ENCODE results near the gene XIAP.
"Not testable (repeated sequence)": the region's sequence is repeated elsewhere in the genome, so short reads cannot be mapped to it uniquely, and the experiment has no call there.

Gene XIAP

GRCh38 chrX:123859846-123860838 is at the start of gene XIAP:
Gene XIAP (plus strand): TSS chrX:123860053. CDS start chrX:123885663, 25,610 bp downstream.
- DNase-seq: peak; percentile 67

- DNase-seq: no peak
These were observed 45.5 kb upstream of the XIAP start for GRCh38 chrX:123814343-123814742.

DNA sequence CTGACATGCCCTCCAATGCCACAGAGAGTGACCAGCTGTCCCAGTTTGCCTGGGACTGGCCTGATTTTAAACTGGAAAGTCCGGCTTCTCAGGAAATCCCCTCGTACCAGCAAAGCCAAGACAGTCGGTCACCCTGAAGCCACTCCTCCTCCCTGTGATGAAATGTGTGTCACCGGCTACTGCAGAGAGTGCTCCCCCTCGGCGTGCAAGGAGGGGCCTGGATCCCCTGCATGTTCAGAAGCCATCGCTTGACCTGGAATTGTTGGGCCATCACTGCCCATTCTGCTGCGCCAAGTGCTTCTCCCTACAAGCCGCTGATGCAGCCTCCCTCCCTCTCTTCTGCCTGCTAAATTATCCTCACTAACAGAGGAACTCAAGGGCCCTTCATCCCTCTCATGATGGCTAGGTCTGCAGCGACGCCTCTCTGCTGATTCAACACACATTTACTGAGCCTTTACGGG is 44.9 kb upstream of the XIAP start:
- not testable (repeated sequence) for DNase-seq

GRCh38 chrX:123817288-123817894 is 42.5 kb upstream of the XIAP start:
- no peak for DNase-seq

GRCh38 chrX:123818243-123818642 is 41.6 kb upstream of the XIAP start:
- no peak for DNase-seq

GRCh38 chrX:123822965-123823364 is 36.9 kb upstream of the XIAP start:
- DNase-seq: no peak

- DNase-seq: no peak
These were observed 29.5 kb upstream of the XIAP start for GRCh38 chrX:123830309-123830708.

- peak; percentile 23 for DNase-seq
These were observed 26.5 kb upstream of the XIAP start for GRCh38 chrX:123833387-123833786.

DNA sequence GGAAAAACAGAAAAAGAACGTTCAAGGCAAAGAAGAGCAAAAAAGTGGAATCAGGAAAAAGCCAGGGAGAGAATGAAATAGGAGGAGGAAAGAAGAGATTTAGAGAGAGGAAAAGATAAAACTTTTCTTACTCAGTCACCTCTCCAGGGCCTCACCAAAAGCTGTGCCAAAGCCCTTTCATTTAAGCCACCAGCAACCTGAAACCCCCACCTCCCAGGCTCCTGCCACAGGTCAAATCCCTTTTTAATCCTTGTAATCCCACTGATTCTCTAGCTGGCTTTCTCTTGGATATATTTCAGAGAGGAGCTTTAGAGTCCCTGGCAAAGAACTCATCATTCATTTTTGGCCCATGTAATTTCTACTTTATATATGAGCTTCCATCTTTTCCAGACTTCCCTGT is 25.7 kb upstream of the XIAP start:
- no peak for DNase-seq

DNA sequence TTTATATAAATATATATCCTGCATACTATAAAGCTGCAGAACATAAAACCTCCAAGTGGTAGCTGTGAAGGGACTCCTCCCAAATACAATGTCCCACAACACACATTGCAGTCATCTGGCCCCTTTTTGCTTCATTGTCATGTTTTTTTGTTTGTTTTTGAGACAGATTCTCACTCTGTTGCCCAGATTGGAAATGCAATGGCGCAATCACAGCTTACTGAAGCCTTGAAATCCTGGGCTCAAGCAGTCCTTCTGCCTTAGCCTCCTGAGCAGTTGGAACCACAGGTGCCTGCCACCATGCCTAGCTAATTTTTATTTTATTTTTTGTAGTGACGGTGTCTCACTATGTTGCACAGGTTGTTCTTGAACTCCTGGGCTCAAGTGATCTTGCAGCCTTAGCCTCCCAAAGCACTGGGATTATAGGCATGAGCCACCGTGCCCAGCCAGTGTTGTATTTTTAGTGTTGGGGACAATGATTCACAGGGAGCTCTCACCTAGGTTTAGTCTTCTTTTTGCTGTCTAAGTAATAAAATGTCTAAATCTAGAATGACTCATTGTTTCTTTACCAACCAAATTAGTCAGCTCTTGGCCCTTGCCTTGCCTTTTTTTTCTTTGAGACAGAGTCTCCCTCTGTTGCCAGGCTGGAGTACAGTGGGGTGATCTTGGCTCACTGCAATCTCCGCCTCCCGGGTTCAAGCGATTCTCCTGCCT is 24.0 kb upstream of the XIAP start:
- DNase-seq: no peak

- not testable (repeated sequence) for DNase-seq
These were observed 14.7 kb upstream of the XIAP start for GRCh38 chrX:123845129-123845528.

GRCh38 chrX:123846577-123847038 is 13.2 kb upstream of the XIAP start:
- no peak for DNase-seq

- no peak for DNase-seq
These were observed 12.8 kb upstream of the XIAP start for GRCh38 chrX:123847056-123847455.

- DNase-seq: no peak
These were observed 10.8 kb upstream of the XIAP start for GRCh38 chrX:123849096-123849495.

DNA sequence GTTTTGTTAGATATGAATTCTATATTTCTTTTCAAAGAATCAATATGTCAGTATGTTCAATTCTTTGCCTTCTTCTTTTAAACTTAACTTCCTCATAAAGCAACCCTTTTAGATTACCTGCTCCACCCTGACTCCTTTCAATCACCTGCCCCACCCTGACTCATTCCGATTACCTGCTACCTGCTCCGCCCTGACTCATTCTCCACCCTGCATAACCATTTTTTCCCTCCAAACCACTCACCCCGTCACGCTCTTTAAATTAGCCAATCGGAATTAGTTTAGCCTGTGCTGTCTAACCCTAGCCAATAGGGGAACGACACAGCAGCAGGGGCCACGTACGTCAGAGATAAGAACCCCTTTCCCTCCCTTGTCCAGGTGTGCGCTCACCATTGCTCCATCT is 9.9 kb upstream of the XIAP start:
- not testable (repeated sequence) for DNase-seq

DNA sequence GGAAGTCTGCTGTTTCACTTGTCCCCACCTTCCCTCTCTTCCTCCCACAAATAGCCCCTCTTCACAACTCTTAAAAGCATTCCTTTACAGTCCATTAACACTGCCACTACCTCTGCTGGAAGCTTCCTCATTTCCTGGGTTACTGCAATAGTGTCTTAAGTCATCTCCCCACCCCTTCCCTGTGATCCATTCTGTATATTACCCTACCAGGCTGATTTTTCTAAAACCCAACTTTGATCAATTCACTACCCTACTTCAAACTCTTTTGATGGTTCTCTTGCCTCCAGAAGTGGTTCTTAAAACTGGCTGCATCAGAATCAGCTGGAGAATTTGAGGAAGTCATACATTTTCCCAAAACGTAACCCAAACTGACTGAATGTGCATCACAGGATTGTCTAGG is 8.8 kb upstream of the XIAP start:
- DNase-seq: no peak

GRCh38 chrX:123854329-123854728 is 5.5 kb upstream of the XIAP start:
- DNase-seq: no peak

DNA sequence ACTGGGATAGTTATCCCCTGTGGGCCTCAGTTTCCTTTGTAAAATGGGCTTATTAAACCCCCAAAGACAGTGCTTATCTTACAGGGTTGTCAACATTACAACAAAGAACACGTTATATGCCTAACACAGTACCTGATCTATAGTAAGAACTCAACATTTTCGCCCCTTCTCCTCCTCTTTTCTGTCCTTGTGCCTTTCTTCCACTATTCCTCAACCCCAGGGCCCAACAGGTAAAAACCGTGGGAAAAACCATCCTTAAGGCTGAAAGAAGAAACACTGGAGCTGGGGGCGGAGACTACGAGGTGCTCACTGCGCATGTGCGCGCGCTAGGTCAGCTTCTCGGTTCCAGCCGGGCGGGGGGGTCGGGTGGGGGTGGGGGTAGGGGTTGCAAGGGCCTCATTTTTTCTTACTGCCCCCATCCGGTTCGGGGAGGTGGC is 426 bp upstream of the XIAP start:
- peak; percentile 82 for DNase-seq

- DNase-seq: peak; percentile 6
These were observed 1.1 kb downstream of the XIAP start for GRCh38 chrX:123860983-123861382.

- DNase-seq: no peak
These were observed 9.6 kb downstream of the XIAP start for GRCh38 chrX:123869488-123869887.

DNA sequence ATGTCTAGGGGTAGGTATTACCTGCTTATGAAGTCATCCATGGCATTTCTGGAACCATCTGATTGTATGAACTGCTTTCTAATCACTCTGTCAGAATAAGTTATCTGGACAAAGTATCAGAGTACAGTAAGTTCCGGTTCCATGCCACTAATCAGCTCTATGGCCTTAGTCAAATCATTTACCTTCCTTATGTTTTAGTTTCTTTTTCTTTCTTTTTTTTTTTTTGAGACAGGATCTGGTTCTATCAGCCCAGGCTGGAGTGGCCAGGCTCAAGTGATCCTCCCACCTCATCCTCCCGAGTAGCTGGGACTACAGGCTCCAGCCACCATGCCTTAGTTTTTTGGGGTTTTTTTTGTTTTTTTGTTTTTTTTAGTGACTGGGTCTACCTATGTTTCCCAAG is 11.5 kb downstream of the XIAP start:
- no peak for DNase-seq

DNA sequence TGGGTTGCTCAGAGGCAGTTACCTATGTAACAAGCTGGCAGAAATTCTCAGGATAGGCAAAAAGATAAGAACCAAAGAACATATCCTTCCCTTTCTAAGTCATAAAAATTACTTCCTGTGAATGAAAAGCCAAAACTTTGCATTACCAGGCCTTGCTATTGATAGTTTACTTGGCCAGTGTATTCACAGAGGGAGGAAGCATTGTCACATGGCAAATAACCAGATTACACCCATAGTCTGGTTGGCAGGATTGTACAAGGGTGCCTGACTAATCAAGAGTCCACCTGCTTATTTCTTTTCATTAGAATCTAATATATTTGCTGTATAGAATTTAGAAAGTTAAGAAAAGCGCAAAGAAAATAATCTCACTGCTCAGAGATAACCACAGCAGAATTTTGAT is 14.1 kb downstream of the XIAP start:
- no peak for DNase-seq

DNA sequence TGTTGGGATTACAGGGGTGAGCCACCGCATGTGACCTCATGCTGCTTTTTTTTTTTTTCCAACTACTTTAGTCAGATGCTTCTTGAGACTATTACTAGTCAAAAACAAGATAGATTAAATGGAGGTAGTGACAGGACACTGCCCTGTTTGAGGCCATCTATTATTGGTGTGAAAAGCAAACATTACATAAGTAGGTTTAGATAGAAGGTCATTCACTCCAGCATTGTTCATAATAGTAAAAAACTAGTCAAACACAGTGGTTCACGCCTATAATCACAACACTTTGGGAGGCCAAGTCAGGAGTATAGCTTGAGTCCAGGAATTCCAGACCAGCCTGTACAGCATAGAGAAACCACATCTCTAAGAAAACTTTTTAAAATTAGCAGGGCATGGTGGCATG is 16.3 kb downstream of the XIAP start:
- no peak for DNase-seq

Measured in NCI-H2171 treated with DMSO at 0.1 percent for 48 hours (cell line).